Heart left ventricle (tissue), 16 donors: ENCODE results near the gene PKNOX2. TPM values are rescaled to one million over a fixed set of nuclear protein-coding genes. Genes with fewer than 3 reads are reported as not detected.

Source experiments
- ATAC-seq, 4 donors: fragments of 200-7000 bp; cut with Tn5 transposase; one replicate each; pipeline ENCODE4 v1.9.1; 2020 to 2022; ENCODE audit warnings: moderate library complexity in 4 of 4, mild to moderate bottlenecking in 3 of 4, moderate number of reproducible peaks in 1 of 4
- DNase-seq, 5 donors: peaks; one replicate each; pipeline ENCODE4 v3.0.0-alpha.2; 2020
- H3K27ac ChIP-seq, 12 donors: fragments of 200-600 bp; sonication (generic) in 4 of 12; one replicate each; pipeline versions ENCODE4 v1.5.0 to v1.8.0; 2016 to 2022; ENCODE audit warnings: mild to moderate bottlenecking in 2 of 12
- H3K27me3 ChIP-seq, 9 donors: fragments of 200-600 bp; sonication (generic) in 2 of 9; one replicate each; pipeline versions ENCODE4 v1.5.1 to v1.8.0; 2016 to 2022; ENCODE audit warnings: mild to moderate bottlenecking in 3 of 9
- H3K36me3 ChIP-seq, 9 donors: fragments of 200-600 bp; sonication (generic) in 2 of 9; one replicate each; pipeline versions ENCODE4 v1.5.0 to v1.8.0; 2018 to 2022; ENCODE audit warnings: mild to moderate bottlenecking in 2 of 9
- H3K4me1 ChIP-seq, 12 donors: fragments of 200-600 bp; sonication (generic) in 4 of 12; one replicate each; pipeline versions ENCODE4 v1.5.0 to v1.8.0; 2016 to 2022; ENCODE audit warnings: mild to moderate bottlenecking in 3 of 12
- H3K4me3 ChIP-seq, 12 donors: fragments of 200-600 bp; sonication (generic) in 4 of 12; one replicate each; pipeline versions ENCODE4 v1.5.0 to v1.8.0; 2017 to 2022; ENCODE audit warnings: mild to moderate bottlenecking in 9 of 12, moderate library complexity in 4 of 12
- H3K9me3 ChIP-seq, 12 donors: fragments of 200-600 bp; sonication (generic) in 4 of 12; one replicate each; pipeline versions ENCODE4 v1.5.0 to v1.8.0; 2016 to 2022; ENCODE audit warnings: mild to moderate bottlenecking in 1 of 12
- CTCF ChIP-seq, 12 donors: fragments of 200-600 bp; sonication (generic) in 4 of 12; IDR thresholded peaks; one replicate each; pipeline versions ENCODE4 v1.5.0 to v1.8.0; 2018 to 2022; ENCODE audit warnings: antibody characterized with exemption in 12 of 12, mild to moderate bottlenecking in 5 of 12
- POLR2A ChIP-seq, 2 donors: fragments of 450-650 bp; IDR thresholded peaks; one replicate each; pipeline ENCODE4 v1.6.1; 2017; ENCODE audit warnings: antibody characterized with exemption in 2 of 2, mild to moderate bottlenecking in 2 of 2, moderate library complexity in 2 of 2
- WGBS, 4 donors: extraction: QIAGEN DNeasy Blood & Tissue Kit in 2 of 4; methylation state at CpG; one replicate each; pipeline versions ENCODE4 v1.1.5 to v1.1.7; 2013 to 2018; 5-methylcytosine and 5-hydroxymethylcytosine counted together
- intact Hi-C, 10 donors: fragments of 100-400 bp; cut with DNase I; formaldehyde crosslinking; loops; one replicate each; pipeline versions ENCODE4 v1.11.1 to v1.14.2; 2022
- polyA plus RNA-seq, 2 donors: library from polyadenylated mRNA; stranded (reverse); fragments of 200-250 nt; gene quantifications; one replicate each; pipeline ENCODE4 v1.2.3, GENCODE V29; 2013
- total RNA-seq, 9 donors: library from RNA; depleted of rRNA in 2 of 9; stranded (reverse); fragments of >200 nt in 2 of 9; fragmentation: NEBNext Ultra II Directional in 3 of 9; extraction: Animal tissue kit (Norgen Biotek cat#: 25700) in 3 of 9; gene quantifications; one replicate each; pipeline versions ENCODE4 v1.1.0 to v1.2.4, GENCODE V29; 2016 to 2023
- donor health status: ischemic (EF 13 %, LVEDD 7.1; RV severe dilation, severe dysfunction).
- donor health status: healthy with polysubstance abuse.
- donor health status: DM: no; HTN: yes; CAD: no.
- donor health status: DM: no; HTN: no; CAD: no.
- donor health status: ischemic (EF 25% LVEDD 6.9; RV normal size, moderate dysfunction).
- donor health status: ischemic (EF 25% LVEDD 5.7; RV mildly dilated, moderate dysfunction).
- donor health status: healthy.
- donor health status: DM: yes; HTN: yes; CAD: no.
- donor health status: ischemic (EF 35%, LVEDD 5.7; RV mildly dilated, moderate dysfunction).
- donor health status: nonischemic (EF 11% LVEDD 7.7; RV severe dilation, severe dysfunction).
- donor health status: DM: yes; HTN: yes; CAD: no.
- donor health status: PGD.
- donor health status: ischemic (EF 29% LVEDD 5.4; RV normal size, mild dysfunction).
- donor health status: nonischemic (EF 23%, LVEDD 6.1; RV moderate dilation, normal function).

Gene PKNOX2
- total and polyA plus RNA-seq, 11 donors = 3.1 to 9.4 (median 4.5) TPM

- H3K4me1 ChIP-seq = peaks cover 0 to 6% (median 0%) of the 10 kb centered on the region in 12 donors
- no peak for TF ChIP-seq CTCF (IDR thresholded peaks at IDR 0.05)
- TF ChIP-seq POLR2A (IDR thresholded peaks at IDR 0.05) = no peak
- ATAC-seq (no peak), DNase-seq (no peak)
- H3K27ac ChIP-seq = no peak overlapping the region
- intact Hi-C loops = loop anchor here in 3 of 10 donors (10.0 kb wide), 2 partner anchors 181 to 191 kb away; partner anchors contain the start of gene CCDC15 (in 2 of the 3)
- whole genome bisulfite sequencing, 4 donors = 83 to 97% (median 89%) methylated on average over 1 of the region's 1 CpG
- no peaks in the 10 kb centered on the region for H3K36me3 ChIP-seq
- H3K4me3 ChIP-seq = no peak overlapping the region
- peaks cover 0 to 14% (median 4%) of the 10 kb centered on the region in 9 donors for H3K27me3 ChIP-seq
- no peaks in the 10 kb centered on the region for H3K9me3 ChIP-seq
Measured at GRCh38 chr11:125146232-125146631, 18.3 kb upstream of the PKNOX2 start.

DNA sequence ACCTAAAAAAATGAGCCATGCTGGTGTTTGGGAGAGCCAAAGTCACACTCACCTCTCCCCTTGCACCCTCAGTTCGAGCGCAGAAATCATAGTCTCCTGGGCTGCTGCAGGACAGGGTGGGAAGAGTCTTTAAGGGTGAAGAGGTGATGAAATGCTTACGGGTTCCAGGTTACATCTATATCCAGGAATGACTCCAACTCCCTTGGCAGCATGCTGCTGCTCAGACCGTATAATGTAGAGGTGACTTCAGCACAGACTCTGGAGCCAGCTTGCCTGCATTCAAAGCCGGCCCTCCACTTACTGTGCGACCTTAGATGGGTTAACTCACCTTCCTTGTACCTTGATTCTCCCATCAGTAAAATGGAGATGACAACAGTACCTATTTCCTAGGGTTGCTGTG is 17.3 kb upstream of the PKNOX2 start:
- Histone ChIP-seq H3K27ac (no peak overlapping the region), H3K9me3 (no peaks in the 10 kb centered on the region), H3K36me3 (no peaks in the 10 kb centered on the region), H3K4me1 (no peaks in the 10 kb centered on the region), H3K4me3 (no peak overlapping the region), H3K27me3 (peaks cover 0 to 5% (median 0%) of the 10 kb centered on the region in 9 donors)
- ATAC-seq (peak in 2 of 4 donors; percentile 44 to 67), DNase-seq (no peak)
- 57 to 68% (median 58%) methylated on average over 6 of the region's 6 CpGs for WGBS, 4 donors
- intact Hi-C loops = loop anchor here in 3 of 10 donors (10.0 kb wide), 2 partner anchors 182 to 192 kb away; partner anchors contain the start of gene CCDC15 (in 2 of the 3)
- TF ChIP-seq CTCF (IDR thresholded peaks at IDR 0.05) = no peak
- TF ChIP-seq POLR2A (IDR thresholded peaks at IDR 0.05) = no peak

- H3K27me3 ChIP-seq = no peaks in the 10 kb centered on the region
- H3K27ac ChIP-seq = no peak overlapping the region
- intact Hi-C loops = loop anchor here in 3 of 10 donors (10.0 kb wide), 2 partner anchors 183 to 193 kb away; partner anchors contain the start of gene CCDC15 (in 2 of the 3)
- H3K36me3 ChIP-seq = no peaks in the 10 kb centered on the region
- no peak overlapping the region for H3K4me3 ChIP-seq
- H3K4me1 ChIP-seq = no peaks in the 10 kb centered on the region
- no peaks in the 10 kb centered on the region for H3K9me3 ChIP-seq
- no peak for TF ChIP-seq CTCF (IDR thresholded peaks at IDR 0.05)
- TF ChIP-seq POLR2A (IDR thresholded peaks at IDR 0.05) = no peak
- no peak for DNase-seq
- no peak for ATAC-seq
Measured at GRCh38 chr11:125148011-125148410, 16.5 kb upstream of the PKNOX2 start.

GRCh38 chr11:125148743-125149142 is 15.8 kb upstream of the PKNOX2 start:
- intact Hi-C loops = loop anchor here in 3 of 10 donors (10.0 kb wide), 2 partner anchors 184 to 194 kb away; partner anchors contain the start of gene CCDC15 (in 2 of the 3)
- no peak for ATAC-seq
- H3K9me3 ChIP-seq = no peaks in the 10 kb centered on the region
- H3K27me3 ChIP-seq = no peaks in the 10 kb centered on the region
- no peaks in the 10 kb centered on the region for H3K4me1 ChIP-seq
- WGBS, 4 donors = 77 to 82% (median 79%) methylated on average over 5 of the region's 5 CpGs
- no peak for DNase-seq
- H3K4me3 ChIP-seq = no peak overlapping the region
- H3K36me3 ChIP-seq = no peaks in the 10 kb centered on the region
- no peak for TF ChIP-seq CTCF (IDR thresholded peaks at IDR 0.05)
- TF ChIP-seq POLR2A (IDR thresholded peaks at IDR 0.05) = no peak
- H3K27ac ChIP-seq = no peak overlapping the region
